Natural killer cell (primary cell): Measurements from ENCODE around the gene NLRP4. TPM values are rescaled to one million over a fixed set of nuclear protein-coding genes. Genes with fewer than 3 reads are reported as not detected.

Experiments used
- ATAC-seq, 3 donors: fragments of 150-1000 bp in 2 of 3; fragments of 200-7000 bp in 1 of 3; cut with Tn5 transposase; 1 replicate in 1 of 3; 2 replicates in 2 of 3; pipeline ENCODE4 v1.10.0; 2021; ENCODE audit warnings: mild to moderate bottlenecking in 2 of 3, moderate library complexity in 2 of 3
- DNase-seq, 2 donors: peaks; one replicate each; pipeline versions ENCODE4 v3.0.0 to v3.0.0-alpha.2; 2013 to 2021; ENCODE audit warnings: mixed read lengths in 1 of 2
- H3K27ac ChIP-seq: one replicate; pipeline ENCODE4 v1.5.1; 2013; ENCODE audit warnings: mild to moderate bottlenecking, low read length
- H3K27me3 ChIP-seq: one replicate; pipeline ENCODE4 v1.6.1; 2013; ENCODE audit warnings: low read length; ENCODE audit not compliant: control insufficient read depth, insufficient read depth
- H3K36me3 ChIP-seq: one replicate; pipeline ENCODE4 v1.6.1; 2013; ENCODE audit warnings: low read length; ENCODE audit not compliant: control insufficient read depth, insufficient read depth
- H3K4me1 ChIP-seq: one replicate; pipeline ENCODE4 v1.6.1; 2013; ENCODE audit warnings: low read length; ENCODE audit not compliant: control insufficient read depth, insufficient read depth
- H3K4me3 ChIP-seq: one replicate; pipeline ENCODE4 v1.5.1; 2013; ENCODE audit warnings: low read length
- H3K9me3 ChIP-seq: one replicate; pipeline ENCODE4 v1.6.1; 2013; ENCODE audit warnings: low read length; ENCODE audit not compliant: control insufficient read depth, insufficient read depth
- H3K27ac Mint-ChIP-seq, 2 donors: one replicate each; pipeline ENCODE4 v1.8.0; 2022; ENCODE audit warnings: mild to moderate bottlenecking in 2 of 2, mixed read lengths in 2 of 2, moderate library complexity in 1 of 2
- H3K27me3 Mint-ChIP-seq, 2 donors: one replicate each; pipeline ENCODE4 v1.8.0; 2022; ENCODE audit warnings: low read depth in 2 of 2, mixed read lengths in 2 of 2
- H3K36me3 Mint-ChIP-seq: one replicate; pipeline ENCODE4 v1.8.0; 2022; ENCODE audit warnings: mixed read lengths
- H3K4me1 Mint-ChIP-seq, 2 donors: one replicate each; pipeline ENCODE4 v1.8.0; 2022; ENCODE audit warnings: mixed read lengths in 2 of 2
- H3K4me3 Mint-ChIP-seq: one replicate; pipeline ENCODE4 v1.8.0; 2022; ENCODE audit warnings: mild to moderate bottlenecking, moderate library complexity, mixed read lengths
- H3K9me3 Mint-ChIP-seq, 2 donors: one replicate each; pipeline ENCODE4 v1.8.0; 2022; ENCODE audit warnings: mixed read lengths in 2 of 2
- WGBS: methylation state at CpG from one replicate; pipeline ENCODE4 v1.1.7; 2013; ENCODE audit warnings: missing lambda C conversion rate; ENCODE audit not compliant: insufficient coverage; 5-methylcytosine and 5-hydroxymethylcytosine counted together
- intact Hi-C: fragments of 100-400 bp; cut with micrococcal nuclease; formaldehyde crosslinking; loops from one replicate; pipeline ENCODE4 v1.14.2; 2022
- total RNA-seq, 4 donors: library from RNA; stranded (reverse); fragments of 120-200 nt in 1 of 4; gene quantifications; one replicate each; pipeline versions ENCODE4 v1.2.3 to v1.2.4, GENCODE V29; 2013 to 2022
- TF ChIP-seq, protein P1 (sequence below): fragments of 200-600 bp; IDR thresholded peaks from one replicate; pipeline ENCODE4 v1.8.0; 2022; ENCODE audit warnings: antibody characterized with exemption

NLRP4 gene
- total RNA-seq, 3 donors from 2014 or later (not counting 1 experiment from before 2014, with no cell fraction given): not detected

DNA sequence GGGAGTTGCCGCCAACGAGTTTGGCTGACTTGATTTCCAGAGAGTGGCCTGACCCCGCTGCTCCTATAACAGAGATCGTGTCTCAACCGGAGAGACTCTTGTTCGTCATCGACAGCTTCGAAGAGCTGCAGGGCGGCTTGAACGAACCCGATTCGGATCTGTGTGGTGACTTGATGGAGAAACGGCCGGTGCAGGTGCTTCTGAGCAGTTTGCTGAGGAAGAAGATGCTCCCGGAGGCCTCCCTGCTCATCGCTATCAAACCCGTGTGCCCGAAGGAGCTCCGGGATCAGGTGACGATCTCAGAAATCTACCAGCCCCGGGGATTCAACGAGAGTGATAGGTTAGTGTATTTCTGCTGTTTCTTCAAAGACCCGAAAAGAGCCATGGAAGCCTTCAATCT lies 21.6 kb downstream of the NLRP4 start:
- Histone ChIP-seq H3K27ac (no peak overlapping the region), H3K9me3 (peaks cover 4% of the 10 kb centered on the region), H3K4me3 (no peak overlapping the region), H3K36me3 (no peaks in the 10 kb centered on the region), H3K4me1 (peaks cover 4% of the 10 kb centered on the region), H3K27me3 (no peaks in the 10 kb centered on the region)
- Mint-ChIP-seq H3K36me3 (no peaks in the 10 kb centered on the region), H3K27me3 (no peaks in the 10 kb centered on the region), H3K9me3 (peaks cover 5 to 7% of the 10 kb centered on the region in 2 donors), H3K4me1 (no peaks in the 10 kb centered on the region), H3K27ac (no peak overlapping the region), H3K4me3 (no peak overlapping the region)
- DNase-seq (no peak), ATAC-seq (no peak)
- intact Hi-C loops: no loop called here
- TF ChIP-seq, protein P1, sequence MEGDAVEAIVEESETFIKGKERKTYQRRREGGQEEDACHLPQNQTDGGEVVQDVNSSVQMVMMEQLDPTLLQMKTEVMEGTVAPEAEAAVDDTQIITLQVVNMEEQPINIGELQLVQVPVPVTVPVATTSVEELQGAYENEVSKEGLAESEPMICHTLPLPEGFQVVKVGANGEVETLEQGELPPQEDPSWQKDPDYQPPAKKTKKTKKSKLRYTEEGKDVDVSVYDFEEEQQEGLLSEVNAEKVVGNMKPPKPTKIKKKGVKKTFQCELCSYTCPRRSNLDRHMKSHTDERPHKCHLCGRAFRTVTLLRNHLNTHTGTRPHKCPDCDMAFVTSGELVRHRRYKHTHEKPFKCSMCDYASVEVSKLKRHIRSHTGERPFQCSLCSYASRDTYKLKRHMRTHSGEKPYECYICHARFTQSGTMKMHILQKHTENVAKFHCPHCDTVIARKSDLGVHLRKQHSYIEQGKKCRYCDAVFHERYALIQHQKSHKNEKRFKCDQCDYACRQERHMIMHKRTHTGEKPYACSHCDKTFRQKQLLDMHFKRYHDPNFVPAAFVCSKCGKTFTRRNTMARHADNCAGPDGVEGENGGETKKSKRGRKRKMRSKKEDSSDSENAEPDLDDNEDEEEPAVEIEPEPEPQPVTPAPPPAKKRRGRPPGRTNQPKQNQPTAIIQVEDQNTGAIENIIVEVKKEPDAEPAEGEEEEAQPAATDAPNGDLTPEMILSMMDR: no peak
- WGBS: 92% methylated on average over 23 of the region's 23 CpGs

DNA sequence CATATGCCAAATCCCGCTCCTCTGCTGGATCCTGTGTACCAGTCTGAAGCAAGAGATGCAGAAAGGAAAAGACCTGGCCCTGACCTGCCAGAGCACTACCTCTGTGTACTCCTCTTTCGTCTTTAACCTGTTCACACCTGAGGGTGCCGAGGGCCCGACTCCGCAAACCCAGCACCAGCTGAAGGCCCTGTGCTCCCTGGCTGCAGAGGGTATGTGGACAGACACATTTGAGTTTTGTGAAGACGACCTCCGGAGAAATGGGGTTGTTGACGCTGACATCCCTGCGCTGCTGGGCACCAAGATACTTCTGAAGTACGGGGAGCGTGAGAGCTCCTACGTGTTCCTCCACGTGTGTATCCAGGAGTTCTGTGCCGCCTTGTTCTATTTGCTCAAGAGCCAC lies 22.1 kb downstream of the NLRP4 start:
- Histone ChIP-seq H3K27ac (no peak overlapping the region), H3K4me3 (no peak overlapping the region)
- no peaks in the 10 kb centered on the region for H3K36me3 Mint-ChIP-seq

GRCh38 chr19:55858969-55859368 lies 22.6 kb downstream of the NLRP4 start:
- Mint-ChIP-seq H3K4me3 (no peak overlapping the region), H3K27me3 (no peaks in the 10 kb centered on the region), H3K4me1 (no peaks in the 10 kb centered on the region), H3K36me3 (no peaks in the 10 kb centered on the region), H3K9me3 (peaks cover 2 to 5% of the 10 kb centered on the region in 2 donors), H3K27ac (no peak overlapping the region)
- WGBS: 81% methylated on average over 5 of the region's 5 CpGs
- Histone ChIP-seq H3K4me3 (no peak overlapping the region), H3K9me3 (peaks cover 4% of the 10 kb centered on the region), H3K4me1 (peaks cover 4% of the 10 kb centered on the region), H3K27ac (no peak overlapping the region), H3K36me3 (no peaks in the 10 kb centered on the region), H3K27me3 (no peaks in the 10 kb centered on the region)
- intact Hi-C loops: no loop called here
- ATAC-seq (no peak), DNase-seq (no peak)
- TF ChIP-seq, protein P1: no peak

More for the DNA sequence above, 22.1 kb downstream of the NLRP4 start:
- H3K27me3 ChIP-seq: no peaks in the 10 kb centered on the region
- no peaks in the 10 kb centered on the region for H3K27me3 Mint-ChIP-seq
- TF ChIP-seq, protein P1: no peak
- peaks cover 4% of the 10 kb centered on the region for H3K4me1 ChIP-seq
- no peaks in the 10 kb centered on the region for H3K4me1 Mint-ChIP-seq
- H3K9me3 ChIP-seq: peaks cover 4% of the 10 kb centered on the region
- no peak overlapping the region for H3K4me3 Mint-ChIP-seq
- intact Hi-C loops: no loop called here
- DNase-seq (no peak), ATAC-seq (no peak)
- H3K27ac Mint-ChIP-seq: no peak overlapping the region
- no peaks in the 10 kb centered on the region for H3K36me3 ChIP-seq
- 92% methylated on average over 14 of the region's 14 CpGs for WGBS
- peaks cover 7% of the 10 kb centered on the region in 2 donors for H3K9me3 Mint-ChIP-seq

GRCh38 chr19:55866521-55866920 lies 30.2 kb downstream of the NLRP4 start:
- TF ChIP-seq, protein P1: no peak
- Histone ChIP-seq H3K9me3 (peaks cover 10% of the 10 kb centered on the region), H3K36me3 (no peaks in the 10 kb centered on the region), H3K4me3 (no peak overlapping the region), H3K27me3 (no peaks in the 10 kb centered on the region), H3K4me1 (no peaks in the 10 kb centered on the region), H3K27ac (no peak overlapping the region)
- no peak overlapping the region for H3K27ac Mint-ChIP-seq
- H3K27me3 Mint-ChIP-seq: no peaks in the 10 kb centered on the region
- WGBS: 60% methylated on average over 3 of the region's 3 CpGs
- ATAC-seq (no peak), DNase-seq (no peak)
- H3K4me1 Mint-ChIP-seq: no peaks in the 10 kb centered on the region
- no peak overlapping the region for H3K4me3 Mint-ChIP-seq
- no peaks in the 10 kb centered on the region for H3K36me3 Mint-ChIP-seq
- intact Hi-C loops: no loop called here
- H3K9me3 Mint-ChIP-seq: peaks cover 5 to 8% of the 10 kb centered on the region in 2 donors
